ENCODE data around the gene KRT85.

KRT85 gene

GRCh38 chr12:52311285-52311648, 56.0 kb downstream of the KRT85 start:
- no peak for DNase-seq (ENCODE audit: low read depth)
- TF ChIP-seq, protein P1, sequence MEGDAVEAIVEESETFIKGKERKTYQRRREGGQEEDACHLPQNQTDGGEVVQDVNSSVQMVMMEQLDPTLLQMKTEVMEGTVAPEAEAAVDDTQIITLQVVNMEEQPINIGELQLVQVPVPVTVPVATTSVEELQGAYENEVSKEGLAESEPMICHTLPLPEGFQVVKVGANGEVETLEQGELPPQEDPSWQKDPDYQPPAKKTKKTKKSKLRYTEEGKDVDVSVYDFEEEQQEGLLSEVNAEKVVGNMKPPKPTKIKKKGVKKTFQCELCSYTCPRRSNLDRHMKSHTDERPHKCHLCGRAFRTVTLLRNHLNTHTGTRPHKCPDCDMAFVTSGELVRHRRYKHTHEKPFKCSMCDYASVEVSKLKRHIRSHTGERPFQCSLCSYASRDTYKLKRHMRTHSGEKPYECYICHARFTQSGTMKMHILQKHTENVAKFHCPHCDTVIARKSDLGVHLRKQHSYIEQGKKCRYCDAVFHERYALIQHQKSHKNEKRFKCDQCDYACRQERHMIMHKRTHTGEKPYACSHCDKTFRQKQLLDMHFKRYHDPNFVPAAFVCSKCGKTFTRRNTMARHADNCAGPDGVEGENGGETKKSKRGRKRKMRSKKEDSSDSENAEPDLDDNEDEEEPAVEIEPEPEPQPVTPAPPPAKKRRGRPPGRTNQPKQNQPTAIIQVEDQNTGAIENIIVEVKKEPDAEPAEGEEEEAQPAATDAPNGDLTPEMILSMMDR (IDR thresholded peaks at IDR 0.05; ENCODE audit: control insufficient read depth, insufficient read depth, low read depth, low read length, missing control alignments): no peak
- no peak overlapping the region for H3K4me3 ChIP-seq (ENCODE audit: control insufficient read depth, low read depth, low read length)

DNA sequence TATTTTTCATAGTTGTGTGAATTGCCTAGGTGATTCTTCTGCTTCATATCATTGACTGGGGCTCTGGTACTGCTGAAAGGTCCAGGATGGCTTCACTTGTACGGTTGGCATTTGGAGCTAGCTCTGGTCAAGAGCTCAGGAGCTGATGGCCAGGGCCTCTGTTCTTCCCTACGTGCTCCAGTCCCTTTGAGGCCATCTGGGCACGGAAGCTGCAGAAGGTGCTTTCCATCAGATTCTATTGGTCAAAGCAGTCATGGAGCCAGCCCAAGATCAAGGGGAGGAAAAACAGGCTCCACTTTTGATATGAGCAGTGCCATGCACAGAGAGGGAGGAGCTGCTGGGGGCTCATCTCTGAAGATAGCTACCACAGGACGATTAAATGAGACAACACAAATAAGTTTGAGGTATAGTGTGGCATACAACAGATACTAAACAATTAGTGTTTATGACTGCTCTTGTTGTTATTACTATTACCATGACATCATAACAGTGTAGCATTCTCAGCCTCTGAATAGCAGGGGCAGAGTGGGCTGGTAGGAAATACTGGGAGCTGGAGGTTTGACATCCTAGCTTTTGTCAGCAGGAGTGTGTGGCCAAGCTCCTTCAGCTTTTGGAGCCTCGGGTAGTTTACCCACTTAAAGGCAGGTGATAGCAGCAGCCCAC, 56.5 kb downstream of the KRT85 start:
- no peak for DNase-seq (ENCODE audit: low read depth)
- no peak overlapping the region for H3K4me3 ChIP-seq (ENCODE audit: control insufficient read depth, low read depth, low read length)
- TF ChIP-seq, protein P1 (IDR thresholded peaks at IDR 0.05; ENCODE audit: control insufficient read depth, insufficient read depth, low read depth, low read length, missing control alignments): no peak

All from AG09309 (cell line).